Endothelial cell of umbilical vein (primary cell): Measurements from ENCODE around the gene FYB1. TPM values are rescaled to one million over a fixed set of nuclear protein-coding genes. Genes with fewer than 3 reads are reported as not detected.

Experiments used
- BruUV-seq: library from RNA; stranded (reverse); fragments of 400-500 nt; replicated peaks from 2 replicates; lab custom pipeline; 2021; lab: Mats Ljungman, UMichigan
- CTCF ChIA-PET: fragments of 300-600, 350-600 bp; sonication (Branson Sonifier 250); formaldehyde crosslinking; loops from one replicate; lab custom pipeline; 2021; ENCODE audit warnings: antibody characterized with exemption, inconsistent platforms; lab: Charles Lee
- POLR2A ChIA-PET: fragments of 300-600, 350-600 bp; sonication (Branson Sonifier 250); formaldehyde crosslinking; loops from one replicate; lab custom pipeline; 2021; ENCODE audit warnings: antibody characterized with exemption, inconsistent platforms; lab: Charles Lee
- DNase-seq: peaks from one replicate; pipeline ENCODE4 v3.0.0-alpha.2; 2011; ENCODE audit warnings: low read depth, low spot score
- FAIRE-seq: peaks from 2 replicates; lab custom pipeline; 2011; peaks lifted over from hg19 to GRCh38; lab: Jason Lieb, UNC
- H2AFZ ChIP-seq: 2 replicates; pipeline ENCODE4 v1.6.0; 2012; ENCODE audit warnings: low read depth, low read length, control low read depth, inconsistent platforms
- H3K27ac ChIP-seq: 2 replicates; pipeline ENCODE4 v1.5.1; 2011; ENCODE audit warnings: low read depth, mild to moderate bottlenecking, control low read depth, low read length, moderate library complexity; ENCODE audit not compliant: insufficient read depth
- H3K27me3 ChIP-seq, 2 experiments: 2 replicates each; pipeline versions ENCODE4 v1.6.0 to v1.6.1; 2011; ENCODE audit warnings: low read length in 2 of 2, mixed read lengths in 1 of 2; ENCODE audit not compliant: control insufficient read depth in 2 of 2, insufficient read depth in 2 of 2
- H3K36me3 ChIP-seq, 2 experiments: 2 replicates in 1 of 2; 3 replicates in 1 of 2; pipeline ENCODE4 v1.5.1; 2011; ENCODE audit warnings: low read length in 2 of 2, mild to moderate bottlenecking in 1 of 2, moderate library complexity in 1 of 2; ENCODE audit not compliant: control insufficient read depth in 2 of 2, insufficient read depth in 2 of 2; ENCODE audit errors: extremely low read depth in 1 of 2
- H3K4me1 ChIP-seq: 3 replicates; pipeline ENCODE4 v1.5.1; 2011; ENCODE audit warnings: mild to moderate bottlenecking, low read length; ENCODE audit not compliant: control insufficient read depth, insufficient read depth; ENCODE audit errors: extremely low read depth
- H3K4me2 ChIP-seq: 2 replicates; pipeline ENCODE4 v1.6.1; 2011; ENCODE audit warnings: low read length, control low read depth, mixed read lengths; ENCODE audit not compliant: insufficient read depth
- H3K4me3 ChIP-seq, 3 experiments: fragments of 200-600 bp in 1 of 3; sonication (generic), shearing (Covaris generic) in 1 of 3; replicated peaks in 1 of 3; 2 replicates each; pipeline ENCODE4 v1.5.1; 2011 to 2016; ENCODE audit warnings: control low read depth in 3 of 3, low read length in 3 of 3, mild to moderate bottlenecking in 2 of 3, inconsistent platforms in 1 of 3, low read depth in 1 of 3, moderate library complexity in 1 of 3; ENCODE audit not compliant: insufficient read depth in 1 of 3
- H3K79me2 ChIP-seq: 2 replicates; pipeline ENCODE4 v1.6.0; 2012; ENCODE audit warnings: low read length, inconsistent platforms; ENCODE audit not compliant: control insufficient read depth, insufficient read depth
- H3K9ac ChIP-seq: replicated peaks from 2 replicates; pipeline ENCODE3; 2011; ENCODE audit warnings: low read length, control low read depth; ENCODE audit not compliant: insufficient read depth; ENCODE audit errors: extremely low read depth
- H3K9me1 ChIP-seq: replicated peaks from 3 replicates; pipeline ENCODE4 v1.6.0; 2011; ENCODE audit warnings: mild to moderate bottlenecking, low read length; ENCODE audit not compliant: control insufficient read depth, insufficient read depth; ENCODE audit errors: extremely low read depth
- H3K9me3 ChIP-seq: replicated peaks from 2 replicates; pipeline ENCODE4 v1.5.1; 2012; ENCODE audit warnings: low read length, inconsistent platforms; ENCODE audit not compliant: control insufficient read depth, insufficient read depth
- H4K20me1 ChIP-seq: replicated peaks from 2 replicates; pipeline ENCODE3; 2011; ENCODE audit warnings: mild to moderate bottlenecking, low read length; ENCODE audit not compliant: control insufficient read depth, insufficient read depth; ENCODE audit errors: extremely low read depth
- CTCF ChIP-seq, 2 donors: IDR thresholded peaks; 1 replicate in 1 of 2; 2 replicates in 1 of 2; pipeline ENCODE4 v1.5.1; 2011; ENCODE audit warnings: low read length in 2 of 2, mild to moderate bottlenecking in 2 of 2, moderate library complexity in 2 of 2, control low read depth in 1 of 2, inconsistent platforms in 1 of 2, low read depth in 1 of 2; ENCODE audit not compliant: insufficient read depth in 1 of 2; ENCODE audit errors: extremely low read depth in 1 of 2
- EZH2 ChIP-seq: IDR thresholded peaks from 2 replicates; pipeline ENCODE4 v1.6.1; 2012; ENCODE audit warnings: borderline replicate concordance, low read depth, mild to moderate bottlenecking, moderate library complexity, low read length, inconsistent platforms; ENCODE audit not compliant: severe bottlenecking
- FOS ChIP-seq: IDR thresholded peaks from 2 replicates; pipeline ENCODE4 v1.6.1; 2011; ENCODE audit warnings: mild to moderate bottlenecking, low read length, moderate library complexity, borderline replicate concordance; ENCODE audit not compliant: insufficient read depth
- GATA2 ChIP-seq: IDR thresholded peaks from 2 replicates; pipeline ENCODE4 v1.7.0; 2011; ENCODE audit warnings: low read depth, mild to moderate bottlenecking, moderate library complexity, mixed read lengths, low read length; ENCODE audit not compliant: insufficient read length, insufficient read depth
- JUN ChIP-seq: IDR thresholded peaks from 2 replicates; pipeline ENCODE4 v1.6.1; 2011; ENCODE audit warnings: borderline replicate concordance, low read depth; ENCODE audit not compliant: insufficient read length, insufficient read depth
- MYC ChIP-seq: IDR thresholded peaks from one replicate; pipeline ENCODE4 v1.6.1; 2011; ENCODE audit warnings: mild to moderate bottlenecking, low read depth, low read length
- POLR2A ChIP-seq: IDR thresholded peaks from 2 replicates; pipeline ENCODE4 v1.6.1; 2012; ENCODE audit warnings: low read depth, mild to moderate bottlenecking, control low read depth, low read length
- POLR2AphosphoS5 ChIP-seq: IDR thresholded peaks from 2 replicates; pipeline ENCODE4 v1.6.1; 2012; ENCODE audit warnings: low read depth, mild to moderate bottlenecking, control low read depth, low read length, moderate library complexity; ENCODE audit not compliant: insufficient read depth
- dilution Hi-C: fragments of 300-500 bp; cut with MboI; formaldehyde crosslinking; loops from one replicate; pipeline ENCODE4 v1.15.0; 2019; ENCODE audit warnings: low sequenced_read_pairs; ENCODE audit not compliant: extremely low pct_ligation_motif_present
- intact Hi-C: fragments of 100-400 bp; cut with micrococcal nuclease; formaldehyde crosslinking; loops from one replicate; pipeline ENCODE4 v1.10.0; 2022
- polyA plus RNA-seq, 4 experiments: library from polyadenylated mRNA; depleted of rRNA in 3 of 4; stranded (reverse) in 3 of 4; unstranded in 1 of 4; fragments of >200 nt; gene quantifications; 2 replicates each; pipeline versions ENCODE4 v1.2.1 to v1.2.3, GENCODE V29; 2011 to 2012; ENCODE audit warnings: missing spikeins in 1 of 4
- total RNA-seq: library from RNA; stranded (reverse); gene quantifications from 2 replicates; pipeline ENCODE4 v1.2.3, GENCODE V29; 2021
- TF ChIP-seq, protein P1 (sequence below): IDR thresholded peaks from 2 replicates; pipeline ENCODE4 v1.6.1; 2011; ENCODE audit not compliant: insufficient read depth, insufficient read length

Gene FYB1
- total and polyA plus RNA-seq, 2 donors (not counting 3 experiments of a cell fraction or from before 2014, with no cell fraction given) = 0.44 TPM; not detected in 1

GRCh38 chr5:39116344-39117170 lies 102.8 kb downstream of the FYB1 start:
- no peaks in the 10 kb centered on the region for H3K27me3 ChIP-seq
- DNase-seq = peak; percentile 40
- peak overlapping the region; percentile 64 for H3K27ac ChIP-seq
- no peak for TF ChIP-seq GATA2
- dilution Hi-C loops (no loop called here), intact Hi-C loops (loop anchor here (1.0 to 2.0 kb wide), 4 partner anchors 23 to 42 kb away; partner anchors contain the start of gene RICTOR)
- H4K20me1 ChIP-seq = no peaks in the 10 kb centered on the region
- CTCF ChIA-PET = interaction anchor here (1.3 to 3.3 kb wide), 5 partner anchors 11 to 44 kb away, joined by 3 to 16 read pairs (median 3); no protein-coding TSS in a partner anchor
- H3K9ac ChIP-seq = peak overlapping the region; percentile 13
- no peaks in the 10 kb centered on the region for H3K9me3 ChIP-seq
- POLR2A ChIA-PET = interaction anchor here (1.2 kb wide), 1 partner anchor 309 kb away, joined by 3 read pairs; the partner anchor contains the start of gene DAB2
- H2AFZ ChIP-seq = peak overlapping the region; percentile 92
- H3K4me3 ChIP-seq = no peak overlapping the region
- BruUV-seq = no TSS peak
- H3K79me2 ChIP-seq = no peaks in the 10 kb centered on the region
- peaks cover 55% of the 10 kb centered on the region for H3K4me1 ChIP-seq
- no peaks in the 10 kb centered on the region for H3K9me1 ChIP-seq
- peak overlapping the region; percentile 85 for H3K4me2 ChIP-seq
- FAIRE-seq = peak; percentile 33
- no peaks in the 10 kb centered on the region for H3K36me3 ChIP-seq

GRCh38 chr5:39115644-39116343 lies 103.6 kb downstream of the FYB1 start:
- ChIA-PET POLR2A (no interaction called here), CTCF (interaction anchor here (0.7 to 3.3 kb wide), 4 partner anchors 10 to 35 kb away, joined by 3 to 16 read pairs (median 4); no protein-coding TSS in a partner anchor)
- Histone ChIP-seq H3K79me2 (no peaks in the 10 kb centered on the region), H3K36me3 (no peaks in the 10 kb centered on the region), H3K27me3 (no peaks in the 10 kb centered on the region), H3K9ac (peak overlapping the region; percentile 22), H3K4me2 (peak overlapping the region; percentile 63), H4K20me1 (no peaks in the 10 kb centered on the region), H3K27ac (peak overlapping the region; percentile 64), H3K4me1 (peaks cover 57% of the 10 kb centered on the region), H2AFZ (peak overlapping the region; percentile 92), H3K4me3 (no peak overlapping the region), H3K9me3 (no peaks in the 10 kb centered on the region), H3K9me1 (no peaks in the 10 kb centered on the region)
- TF ChIP-seq POLR2AphosphoS5 = no peak
- no peak for TF ChIP-seq CTCF (IDR thresholded peaks at IDR 0.05; ENCODE audit: extremely low read depth in 1 of 2, insufficient read depth in 1 of 2, low read depth in 1 of 2, low read length in 2 of 2)
- no peak for TF ChIP-seq JUN
- TF ChIP-seq, protein P1, sequence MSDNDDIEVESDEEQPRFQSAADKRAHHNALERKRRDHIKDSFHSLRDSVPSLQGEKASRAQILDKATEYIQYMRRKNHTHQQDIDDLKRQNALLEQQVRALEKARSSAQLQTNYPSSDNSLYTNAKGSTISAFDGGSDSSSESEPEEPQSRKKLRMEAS = no peak
- no peak for TF ChIP-seq FOS
- TF ChIP-seq EZH2 = no peak
- TF ChIP-seq POLR2A = no peak
- TF ChIP-seq GATA2 = no peak
- TF ChIP-seq MYC = no peak
- dilution Hi-C loops (no loop called here), intact Hi-C loops (loop anchor here (2.0 kb wide), 1 partner anchor 33 kb away; no protein-coding TSS in a partner anchor)
- FAIRE-seq (no peak), DNase-seq (no peak)
- BruUV-seq = no TSS peak
